Erythroblast (primary cell): Measurements from ENCODE around the gene ADCY4.

ENCODE experiments used
- GATA1 ChIP-seq: IDR thresholded peaks from 2 replicates; pipeline ENCODE4 v1.6.1; 2011; ENCODE audit warnings: low read depth, mild to moderate bottlenecking, control low read depth, low read length, moderate library complexity
- POLR2A ChIP-seq: IDR thresholded peaks from 2 replicates; pipeline ENCODE4 v1.6.1; 2011; ENCODE audit warnings: mild to moderate bottlenecking, low read length

GRCh38 chr14:24309538-24310264 is 25.2 kb downstream of the ADCY4 start, which contains the start of gene LTB4R2:
- no peak for TF ChIP-seq POLR2A
- no peak for TF ChIP-seq GATA1
